ENCODE data around the gene SVEP1. TPM values are rescaled to one million over a fixed set of nuclear protein-coding genes. Genes with fewer than 3 reads are reported as not detected.

SVEP1 gene
- total and polyA plus RNA-seq, 5 donors: 3.0 to 14.2 (median 8.2) TPM

DNA sequence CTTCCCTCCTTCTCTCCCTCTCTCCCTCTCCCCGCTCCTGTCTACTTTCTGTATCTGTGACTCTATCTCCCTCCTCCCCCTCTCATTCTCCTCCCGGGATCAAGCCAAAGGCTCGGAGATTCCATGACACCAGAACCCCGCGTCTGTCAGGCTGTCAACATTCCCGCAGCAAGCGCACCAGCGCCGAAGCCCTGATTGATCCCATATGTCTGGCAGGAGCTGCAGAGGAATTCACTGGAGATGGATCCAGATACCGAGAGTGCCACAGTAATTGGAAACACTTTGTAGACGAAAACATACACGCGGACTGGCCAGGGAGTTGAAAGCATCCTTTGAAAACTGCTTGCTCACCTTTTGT lies 300 bp upstream of the SVEP1 start:
- Histone ChIP-seq H3K4me3 (ENCODE audit: low read length) (peak overlapping the region; percentile 47), H3K27me3 (ENCODE audit: control insufficient read depth, insufficient read depth) (no peaks in the 10 kb centered on the region), H3K9me3 (ENCODE audit: control insufficient read depth, low read length) (no peaks in the 10 kb centered on the region), H3K27ac (ENCODE audit: low read length) (peak overlapping the region; percentile 46), H3K4me1 (ENCODE audit: control insufficient read depth, insufficient read depth, low read length) (no peaks in the 10 kb centered on the region)
- WGBS: 1% methylated on average over 13 of the region's 13 CpGs
- ATAC-seq (peak in 1 of 2 donors; percentile 9), DNase-seq (peak; percentile 22 to 55 (median 53))
- intact Hi-C loops (cut with DNase I): no loop called here

GRCh38 chr9:110578575-110579033 lies 937 bp downstream of the SVEP1 start:
- intact Hi-C loops (cut with DNase I): no loop called here
- DNase-seq (no peak), ATAC-seq (no peak)
- H3K9me3 ChIP-seq (ENCODE audit: control insufficient read depth, low read length): no peaks in the 10 kb centered on the region
- no peaks in the 10 kb centered on the region for H3K27me3 ChIP-seq (ENCODE audit: control insufficient read depth, insufficient read depth)
- H3K4me3 ChIP-seq (ENCODE audit: low read length): peak overlapping the region; percentile 47
- WGBS: 9% methylated on average over 22 of the region's 22 CpGs
- H3K27ac ChIP-seq (ENCODE audit: low read length): peak overlapping the region; percentile 16
- no peaks in the 10 kb centered on the region for H3K4me1 ChIP-seq (ENCODE audit: control insufficient read depth, insufficient read depth, low read length)

- peak overlapping the region; percentile 23 for H3K4me3 ChIP-seq (ENCODE audit: low read length)
Measured at GRCh38 chr9:110575945-110576344, 3.6 kb downstream of the SVEP1 start.

DNA sequence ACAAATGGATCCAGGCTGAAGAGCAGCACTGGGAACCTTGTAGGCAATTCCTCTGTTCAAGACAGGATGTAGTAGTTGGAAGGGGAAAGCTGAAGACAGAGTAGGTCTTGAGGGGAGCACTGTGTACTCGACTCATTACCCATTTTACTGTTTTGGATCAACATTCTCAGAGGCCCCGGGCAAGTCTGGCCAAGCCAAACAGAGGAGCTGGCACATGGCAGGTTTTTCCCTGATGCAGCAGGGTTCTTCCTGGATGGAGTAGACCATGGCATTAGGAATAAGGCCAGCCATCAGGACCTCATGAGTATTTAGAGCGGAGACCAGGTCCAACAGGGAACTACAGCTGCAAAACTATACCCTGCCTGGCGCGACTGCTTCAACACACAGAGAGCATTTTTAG lies 4.4 kb downstream of the SVEP1 start:
- Histone ChIP-seq H3K4me3 (ENCODE audit: low read length) (no peak overlapping the region), H3K4me1 (ENCODE audit: control insufficient read depth, insufficient read depth, low read length) (no peaks in the 10 kb centered on the region), H3K27ac (ENCODE audit: low read length) (no peak overlapping the region), H3K27me3 (ENCODE audit: control insufficient read depth, insufficient read depth) (no peaks in the 10 kb centered on the region), H3K9me3 (ENCODE audit: control insufficient read depth, low read length) (no peaks in the 10 kb centered on the region)
- 58% methylated on average over 5 of the region's 5 CpGs for WGBS
- ATAC-seq (peak; percentile 56 to 81), DNase-seq (peak; percentile 37 to 76 (median 72))
- intact Hi-C loops (cut with DNase I): no loop called here

More at GRCh38 chr9:110575945-110576344, 3.6 kb downstream of the SVEP1 start:
- Histone ChIP-seq H3K27ac (ENCODE audit: low read length) (no peak overlapping the region), H3K4me1 (ENCODE audit: control insufficient read depth, insufficient read depth, low read length) (no peaks in the 10 kb centered on the region), H3K9me3 (ENCODE audit: control insufficient read depth, low read length) (no peaks in the 10 kb centered on the region), H3K27me3 (ENCODE audit: control insufficient read depth, insufficient read depth) (no peaks in the 10 kb centered on the region)
- ATAC-seq (no peak), DNase-seq (no peak)
- intact Hi-C loops (cut with DNase I): no loop called here

DNA sequence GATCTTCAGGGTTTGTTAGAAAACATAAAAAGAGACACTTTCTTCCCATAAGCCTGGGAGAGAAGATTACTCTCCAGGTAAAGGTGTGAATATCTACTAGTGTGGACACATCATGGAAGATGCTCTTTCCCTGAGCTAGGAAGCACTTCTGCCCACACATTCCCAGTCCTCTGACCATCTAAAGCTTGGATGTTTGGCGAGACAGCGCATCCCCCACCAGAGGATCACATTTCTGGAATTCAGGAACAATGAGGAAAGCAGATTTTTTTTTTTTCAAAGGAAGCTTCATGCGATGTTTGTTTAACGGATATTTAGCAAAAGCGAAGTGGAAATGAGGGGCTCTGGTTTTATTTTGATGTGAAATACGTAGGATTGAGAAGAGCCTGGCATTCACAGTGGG lies 6.2 kb downstream of the SVEP1 start:
- Histone ChIP-seq H3K4me3 (ENCODE audit: low read length) (no peak overlapping the region), H3K9me3 (ENCODE audit: control insufficient read depth, low read length) (no peaks in the 10 kb centered on the region), H3K4me1 (ENCODE audit: control insufficient read depth, insufficient read depth, low read length) (no peaks in the 10 kb centered on the region), H3K27me3 (ENCODE audit: control insufficient read depth, insufficient read depth) (no peaks in the 10 kb centered on the region), H3K27ac (ENCODE audit: low read length) (no peak overlapping the region)
- ATAC-seq: no peak
- 77% methylated on average over 6 of the region's 6 CpGs for WGBS
- DNase-seq: no peak
- intact Hi-C loops (cut with DNase I): no loop called here

DNA sequence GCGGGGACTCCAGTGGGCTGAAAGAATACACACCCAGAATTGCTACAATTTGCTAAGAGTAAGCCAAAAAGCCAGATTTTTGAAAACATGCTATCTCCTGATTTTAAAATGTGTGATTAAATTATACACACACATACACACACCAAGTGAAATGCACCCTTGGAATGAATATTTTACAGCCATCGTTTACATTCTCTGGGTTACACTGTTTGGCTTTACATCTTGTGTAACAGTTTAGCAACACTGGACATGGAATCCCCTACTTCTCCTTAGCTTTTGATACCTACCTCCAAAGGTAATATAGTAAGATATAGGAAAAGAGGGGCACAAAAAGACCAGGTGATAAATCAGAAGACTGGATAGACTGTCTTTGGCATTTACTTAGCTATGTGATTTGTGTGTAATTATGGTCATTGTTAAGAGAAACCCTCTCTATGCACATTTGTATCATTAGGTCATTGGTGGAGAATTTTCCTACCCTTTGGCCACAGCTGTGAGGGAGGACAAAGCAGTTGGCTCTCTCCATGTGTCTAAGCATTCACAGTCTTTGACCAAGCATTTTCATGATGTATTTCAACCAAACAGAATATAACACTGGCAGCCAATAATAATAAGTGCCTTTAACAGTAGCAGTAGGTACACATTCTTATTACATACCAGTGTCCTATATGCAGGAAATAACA lies 7.6 kb downstream of the SVEP1 start:
- H3K4me3 ChIP-seq (ENCODE audit: low read length): no peak overlapping the region
- H3K9me3 ChIP-seq (ENCODE audit: control insufficient read depth, low read length): no peaks in the 10 kb centered on the region
- ATAC-seq: no peak
- no peaks in the 10 kb centered on the region for H3K27me3 ChIP-seq (ENCODE audit: control insufficient read depth, insufficient read depth)
- WGBS: 77% methylated on average over 2 of the region's 2 CpGs
- no peak for DNase-seq
- no peak overlapping the region for H3K27ac ChIP-seq (ENCODE audit: low read length)
- no peaks in the 10 kb centered on the region for H3K4me1 ChIP-seq (ENCODE audit: control insufficient read depth, insufficient read depth, low read length)
- intact Hi-C loops (cut with DNase I): no loop called here

- intact Hi-C loops (cut with DNase I): no loop called here
- Histone ChIP-seq H3K9me3 (ENCODE audit: control insufficient read depth, low read length) (no peaks in the 10 kb centered on the region), H3K4me3 (ENCODE audit: low read length) (no peak overlapping the region), H3K4me1 (ENCODE audit: control insufficient read depth, insufficient read depth, low read length) (peaks cover 2% of the 10 kb centered on the region), H3K27me3 (ENCODE audit: control insufficient read depth, insufficient read depth) (no peaks in the 10 kb centered on the region), H3K27ac (ENCODE audit: low read length) (no peak overlapping the region)
- DNase-seq (no peak), ATAC-seq (no peak)
- 92% methylated on average over 1 of the region's 1 CpG for WGBS
Measured at GRCh38 chr9:110566156-110566555, 13.4 kb downstream of the SVEP1 start.

GRCh38 chr9:110561826-110562225 lies 17.7 kb downstream of the SVEP1 start:
- intact Hi-C loops (cut with DNase I): no loop called here
- Histone ChIP-seq H3K4me3 (ENCODE audit: low read length) (no peak overlapping the region), H3K9me3 (ENCODE audit: control insufficient read depth, low read length) (no peaks in the 10 kb centered on the region), H3K27ac (ENCODE audit: low read length) (no peak overlapping the region), H3K4me1 (ENCODE audit: control insufficient read depth, insufficient read depth, low read length) (peaks cover 2% of the 10 kb centered on the region), H3K27me3 (ENCODE audit: control insufficient read depth, insufficient read depth) (no peaks in the 10 kb centered on the region)
- no peak for DNase-seq
- ATAC-seq: no peak
- WGBS: 84% methylated on average over 2 of the region's 2 CpGs

GRCh38 chr9:110559869-110560268 lies 19.7 kb downstream of the SVEP1 start:
- H3K9me3 ChIP-seq (ENCODE audit: control insufficient read depth, low read length): no peaks in the 10 kb centered on the region
- ATAC-seq: no peak
- intact Hi-C loops (cut with DNase I): no loop called here
- no peak overlapping the region for H3K4me3 ChIP-seq (ENCODE audit: low read length)
- WGBS: 88% methylated on average over 1 of the region's 1 CpG
- peaks cover 2% of the 10 kb centered on the region for H3K4me1 ChIP-seq (ENCODE audit: control insufficient read depth, insufficient read depth, low read length)
- H3K27ac ChIP-seq (ENCODE audit: low read length): no peak overlapping the region
- no peak for DNase-seq
- no peaks in the 10 kb centered on the region for H3K27me3 ChIP-seq (ENCODE audit: control insufficient read depth, insufficient read depth)

DNA sequence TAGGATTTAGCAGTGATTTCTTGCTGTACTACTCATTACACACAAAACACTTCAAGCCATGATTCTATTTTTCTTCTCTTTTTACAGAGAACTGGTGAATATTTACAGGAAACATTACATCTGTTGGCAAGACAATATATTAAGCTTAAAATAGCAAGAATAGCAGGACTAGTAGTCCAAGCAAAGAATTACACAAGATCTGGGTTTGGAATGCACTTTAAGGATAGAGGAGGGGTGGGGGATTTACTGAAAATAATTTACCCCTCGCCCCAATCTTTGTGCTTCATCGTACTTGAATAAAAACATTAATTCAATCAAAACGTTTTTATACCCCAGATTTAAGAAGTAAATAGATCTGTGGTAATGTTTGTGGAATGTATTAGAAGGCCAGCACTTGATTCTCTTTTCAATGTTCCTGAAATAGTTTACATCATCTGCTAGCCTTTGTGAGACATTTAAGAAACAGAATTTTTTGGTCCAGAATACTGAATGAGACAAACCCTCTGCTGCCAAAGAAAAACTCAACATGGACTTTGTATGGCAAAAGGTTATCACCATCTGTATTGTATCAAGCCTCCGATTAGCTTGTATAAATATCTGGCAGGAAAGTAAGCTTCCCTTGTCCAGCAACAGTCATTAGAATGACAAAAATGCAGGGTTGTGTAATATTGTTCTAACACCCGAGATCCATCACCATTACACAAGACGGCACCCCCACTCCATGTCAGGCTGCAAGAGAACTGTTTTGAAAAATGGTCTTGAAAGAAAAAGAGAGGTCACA lies 23.8 kb downstream of the SVEP1 start:
- Histone ChIP-seq H3K27me3 (ENCODE audit: control insufficient read depth, insufficient read depth) (no peaks in the 10 kb centered on the region), H3K4me3 (ENCODE audit: low read length) (no peak overlapping the region), H3K4me1 (ENCODE audit: control insufficient read depth, insufficient read depth, low read length) (no peaks in the 10 kb centered on the region), H3K9me3 (ENCODE audit: control insufficient read depth, low read length) (no peaks in the 10 kb centered on the region), H3K27ac (ENCODE audit: low read length) (no peak overlapping the region)
- DNase-seq (peak; percentile 60 to 84 (median 63)), ATAC-seq (peak; percentile 97)
- intact Hi-C loops (cut with DNase I): no loop called here
- WGBS: 16% methylated on average over 6 of the region's 6 CpGs

DNA sequence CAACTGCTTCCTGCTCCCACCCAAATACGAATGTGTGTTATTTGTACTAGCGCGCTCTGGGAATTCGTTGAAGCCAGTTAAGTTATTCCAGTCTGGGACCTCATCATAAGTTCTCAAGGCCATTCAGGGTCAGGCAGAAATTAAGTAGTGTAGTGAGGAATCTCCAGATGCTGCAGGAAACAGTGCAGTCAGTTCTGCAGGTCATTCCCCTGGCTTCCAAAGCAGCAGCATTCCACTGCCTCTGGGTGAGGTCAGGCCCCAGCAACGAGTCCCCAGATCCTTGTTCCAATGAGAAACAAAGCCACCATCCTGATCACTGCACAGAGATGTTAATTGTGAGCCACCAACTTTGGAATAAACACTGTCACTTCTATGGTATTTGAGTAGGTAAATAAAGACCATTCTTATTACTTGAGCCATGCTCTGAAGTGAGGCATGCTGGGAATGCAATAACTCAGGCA lies 33.1 kb downstream of the SVEP1 start:
- H3K4me3 ChIP-seq (ENCODE audit: low read length): no peak overlapping the region
- ATAC-seq (peak in 1 of 2 donors; percentile 43), DNase-seq (no peak)
- H3K4me1 ChIP-seq (ENCODE audit: control insufficient read depth, insufficient read depth, low read length): peaks cover 7% of the 10 kb centered on the region
- intact Hi-C loops (cut with DNase I): no loop called here
- no peaks in the 10 kb centered on the region for H3K9me3 ChIP-seq (ENCODE audit: control insufficient read depth, low read length)
- no peaks in the 10 kb centered on the region for H3K27me3 ChIP-seq (ENCODE audit: control insufficient read depth, insufficient read depth)
- H3K27ac ChIP-seq (ENCODE audit: low read length): no peak overlapping the region
- WGBS: 61% methylated on average over 5 of the region's 5 CpGs
